ENCODE measurements around the gene ARG2. TPM values are rescaled to one million over a fixed set of nuclear protein-coding genes. Genes with fewer than 3 reads are reported as not detected.

Gene ARG2
- total RNA-seq, 4 donors from 2014 or later: 13.2 to 125 (median 67.6) TPM

DNA sequence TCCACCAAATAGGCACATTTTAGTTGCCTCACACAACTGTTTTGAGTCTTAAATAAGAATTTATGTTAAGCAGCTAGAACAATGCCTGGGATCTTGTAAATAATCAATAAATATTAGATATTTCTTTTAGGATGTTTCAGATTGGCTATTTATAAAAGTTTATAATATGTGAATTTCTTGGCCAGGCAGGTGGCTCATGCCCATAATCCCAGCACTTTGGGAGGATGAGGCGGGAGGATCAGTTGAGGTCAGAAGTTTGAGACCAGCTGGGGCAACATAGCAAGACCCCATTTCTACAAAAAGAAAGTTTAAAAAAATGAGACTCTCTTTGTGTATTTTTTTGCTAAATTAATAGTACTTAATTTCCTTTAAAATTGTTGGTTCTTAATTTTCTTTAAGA is 21.8 kb downstream of the ARG2 start:
- Histone ChIP-seq H3K27me3 (no peaks in the 10 kb centered on the region), H3K4me1 (no peaks in the 10 kb centered on the region), H3K27ac (peak overlapping the region in 1 of 4 donors; percentile 17), H3K36me3 (peaks cover 0 to 7% (median 0%) of the 10 kb centered on the region in 3 donors), H3K4me3 (no peak overlapping the region), H3K9me3 (no peaks in the 10 kb centered on the region)
- no peak for TF ChIP-seq POLR2A (IDR thresholded peaks at IDR 0.05)
- TF ChIP-seq, protein P1, sequence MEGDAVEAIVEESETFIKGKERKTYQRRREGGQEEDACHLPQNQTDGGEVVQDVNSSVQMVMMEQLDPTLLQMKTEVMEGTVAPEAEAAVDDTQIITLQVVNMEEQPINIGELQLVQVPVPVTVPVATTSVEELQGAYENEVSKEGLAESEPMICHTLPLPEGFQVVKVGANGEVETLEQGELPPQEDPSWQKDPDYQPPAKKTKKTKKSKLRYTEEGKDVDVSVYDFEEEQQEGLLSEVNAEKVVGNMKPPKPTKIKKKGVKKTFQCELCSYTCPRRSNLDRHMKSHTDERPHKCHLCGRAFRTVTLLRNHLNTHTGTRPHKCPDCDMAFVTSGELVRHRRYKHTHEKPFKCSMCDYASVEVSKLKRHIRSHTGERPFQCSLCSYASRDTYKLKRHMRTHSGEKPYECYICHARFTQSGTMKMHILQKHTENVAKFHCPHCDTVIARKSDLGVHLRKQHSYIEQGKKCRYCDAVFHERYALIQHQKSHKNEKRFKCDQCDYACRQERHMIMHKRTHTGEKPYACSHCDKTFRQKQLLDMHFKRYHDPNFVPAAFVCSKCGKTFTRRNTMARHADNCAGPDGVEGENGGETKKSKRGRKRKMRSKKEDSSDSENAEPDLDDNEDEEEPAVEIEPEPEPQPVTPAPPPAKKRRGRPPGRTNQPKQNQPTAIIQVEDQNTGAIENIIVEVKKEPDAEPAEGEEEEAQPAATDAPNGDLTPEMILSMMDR (IDR thresholded peaks at IDR 0.05): no peak
- no peak for DNase-seq

- DNase-seq: no peak
- Histone ChIP-seq H3K4me1 (no peaks in the 10 kb centered on the region), H3K4me3 (no peak overlapping the region), H3K36me3 (peaks cover 0 to 13% (median 0%) of the 10 kb centered on the region in 3 donors), H3K9me3 (no peaks in the 10 kb centered on the region), H3K27me3 (no peaks in the 10 kb centered on the region), H3K27ac (peak overlapping the region in 2 of 4 donors; percentile 17 to 58)
- no peak for TF ChIP-seq POLR2A (IDR thresholded peaks at IDR 0.05)
- TF ChIP-seq, protein P1 (IDR thresholded peaks at IDR 0.05): no peak
Observed at GRCh38 chr14:67641902-67642749, 22.4 kb downstream of the ARG2 start.

DNA sequence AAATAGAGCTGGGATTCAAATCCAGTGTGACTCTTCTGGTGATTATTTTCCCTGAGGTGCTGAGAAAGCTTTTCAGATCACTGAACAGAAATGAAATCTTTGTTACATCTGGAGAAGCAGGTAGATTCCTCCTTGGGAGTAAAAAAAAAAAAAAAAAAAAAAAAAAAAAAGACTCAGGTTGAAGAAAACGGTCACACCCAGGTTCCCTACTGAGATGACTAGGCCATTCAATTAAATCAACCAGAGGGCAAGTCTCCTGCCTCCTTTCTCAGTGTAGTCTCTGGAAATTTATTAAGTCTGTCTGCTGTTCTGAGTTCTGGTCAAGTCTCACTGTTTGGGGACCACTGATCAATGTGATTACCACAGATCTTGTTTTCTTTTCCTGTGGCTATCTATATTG is 24.0 kb downstream of the ARG2 start:
- Histone ChIP-seq H3K27ac (no peak overlapping the region), H3K9me3 (no peaks in the 10 kb centered on the region), H3K4me1 (no peaks in the 10 kb centered on the region), H3K36me3 (peaks cover 0 to 16% (median 0%) of the 10 kb centered on the region in 3 donors), H3K27me3 (no peaks in the 10 kb centered on the region), H3K4me3 (no peak overlapping the region)
- no peak for DNase-seq
- TF ChIP-seq POLR2A (IDR thresholded peaks at IDR 0.05): no peak
- TF ChIP-seq, protein P1 (IDR thresholded peaks at IDR 0.05): no peak

DNA sequence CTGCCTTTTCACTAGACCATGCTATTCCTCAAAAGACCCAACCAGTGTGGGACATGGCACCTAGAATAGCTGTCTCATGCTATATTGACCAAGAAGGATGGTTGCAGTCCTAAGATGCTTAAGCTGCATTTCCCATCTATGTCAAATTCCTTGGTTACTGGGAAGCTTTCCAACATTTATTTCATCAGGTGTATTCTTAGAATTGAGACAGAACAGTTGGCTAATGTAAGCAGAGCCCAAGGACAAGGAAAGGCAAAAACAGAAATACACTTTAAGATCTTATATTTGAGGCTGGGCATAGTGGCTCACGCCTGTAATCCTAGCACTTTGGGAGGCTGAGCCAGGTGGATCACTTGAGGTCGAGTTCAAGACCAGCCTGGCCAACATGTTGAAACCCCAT is 24.7 kb downstream of the ARG2 start:
- Histone ChIP-seq H3K27me3 (no peaks in the 10 kb centered on the region), H3K9me3 (no peaks in the 10 kb centered on the region), H3K4me1 (no peaks in the 10 kb centered on the region), H3K4me3 (no peak overlapping the region), H3K36me3 (peaks cover 0 to 23% (median 0%) of the 10 kb centered on the region in 3 donors), H3K27ac (no peak overlapping the region)
- no peak for TF ChIP-seq POLR2A (IDR thresholded peaks at IDR 0.05)
- TF ChIP-seq, protein P1 (IDR thresholded peaks at IDR 0.05): no peak
- DNase-seq: no peak

- Histone ChIP-seq H3K27ac (no peak overlapping the region), H3K9me3 (no peaks in the 10 kb centered on the region), H3K36me3 (peaks cover 0 to 33% (median 0%) of the 10 kb centered on the region in 3 donors), H3K4me3 (no peak overlapping the region), H3K4me1 (no peaks in the 10 kb centered on the region), H3K27me3 (no peaks in the 10 kb centered on the region)
- TF ChIP-seq, protein P1 (IDR thresholded peaks at IDR 0.05): no peak
- TF ChIP-seq POLR2A (IDR thresholded peaks at IDR 0.05): no peak
- DNase-seq: no peak
Observed at GRCh38 chr14:67645414-67645813, 25.7 kb downstream of the ARG2 start.

Measured in Peyer's patch (tissue), 4 donors.